Loucy (cell line): ENCODE results near the gene CORO7.

Experiments used
- EZH2phosphoT487 ChIP-seq: fragments of 200-600 bp; IDR thresholded peaks from 2 replicates; pipeline ENCODE4 v1.6.1; 2018; ENCODE audit warnings: antibody characterized with exemption, mild to moderate bottlenecking, moderate library complexity, borderline replicate concordance
- TF ChIP-seq, protein P1 (sequence below): fragments of 200-600 bp; sonication (generic); conservative IDR thresholded peaks from 2 replicates; pipeline ENCODE4 v1.5.1; 2014; ENCODE audit warnings: mild to moderate bottlenecking, antibody characterized with exemption, low read length

GRCh38 chr16:4324492-4325252, 91.7 kb downstream of the CORO7 start:
- TF ChIP-seq, protein P1, sequence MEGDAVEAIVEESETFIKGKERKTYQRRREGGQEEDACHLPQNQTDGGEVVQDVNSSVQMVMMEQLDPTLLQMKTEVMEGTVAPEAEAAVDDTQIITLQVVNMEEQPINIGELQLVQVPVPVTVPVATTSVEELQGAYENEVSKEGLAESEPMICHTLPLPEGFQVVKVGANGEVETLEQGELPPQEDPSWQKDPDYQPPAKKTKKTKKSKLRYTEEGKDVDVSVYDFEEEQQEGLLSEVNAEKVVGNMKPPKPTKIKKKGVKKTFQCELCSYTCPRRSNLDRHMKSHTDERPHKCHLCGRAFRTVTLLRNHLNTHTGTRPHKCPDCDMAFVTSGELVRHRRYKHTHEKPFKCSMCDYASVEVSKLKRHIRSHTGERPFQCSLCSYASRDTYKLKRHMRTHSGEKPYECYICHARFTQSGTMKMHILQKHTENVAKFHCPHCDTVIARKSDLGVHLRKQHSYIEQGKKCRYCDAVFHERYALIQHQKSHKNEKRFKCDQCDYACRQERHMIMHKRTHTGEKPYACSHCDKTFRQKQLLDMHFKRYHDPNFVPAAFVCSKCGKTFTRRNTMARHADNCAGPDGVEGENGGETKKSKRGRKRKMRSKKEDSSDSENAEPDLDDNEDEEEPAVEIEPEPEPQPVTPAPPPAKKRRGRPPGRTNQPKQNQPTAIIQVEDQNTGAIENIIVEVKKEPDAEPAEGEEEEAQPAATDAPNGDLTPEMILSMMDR, result no peak
- TF ChIP-seq EZH2phosphoT487, result no peak
